ENCODE measurements around the gene GCM1. TPM values are rescaled to one million over a fixed set of nuclear protein-coding genes. Genes with fewer than 3 reads are reported as not detected.

GCM1 gene
- polyA plus RNA-seq, 1 donor = 0.20 TPM

DNA sequence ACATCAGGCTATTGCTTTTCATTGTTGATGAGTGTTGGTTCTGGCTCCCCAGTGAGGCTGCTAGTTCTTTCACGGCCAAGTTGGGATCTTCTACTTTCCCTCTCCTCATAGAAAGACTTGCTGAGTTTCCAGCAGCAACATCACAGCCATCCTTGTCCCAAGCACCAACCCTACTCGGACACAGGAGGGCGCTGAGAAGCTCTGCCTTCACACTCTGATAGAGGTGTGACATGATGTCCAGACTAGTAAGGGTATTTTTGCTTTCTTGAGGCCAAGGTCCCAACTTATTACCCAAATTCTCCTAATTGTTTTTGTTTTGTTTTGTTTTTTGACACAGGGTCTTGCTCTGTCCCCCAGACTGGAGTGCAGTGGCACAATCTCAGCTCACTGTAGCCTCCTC is 3.0 kb upstream of the GCM1 start:
- no peak for DNase-seq

DNA sequence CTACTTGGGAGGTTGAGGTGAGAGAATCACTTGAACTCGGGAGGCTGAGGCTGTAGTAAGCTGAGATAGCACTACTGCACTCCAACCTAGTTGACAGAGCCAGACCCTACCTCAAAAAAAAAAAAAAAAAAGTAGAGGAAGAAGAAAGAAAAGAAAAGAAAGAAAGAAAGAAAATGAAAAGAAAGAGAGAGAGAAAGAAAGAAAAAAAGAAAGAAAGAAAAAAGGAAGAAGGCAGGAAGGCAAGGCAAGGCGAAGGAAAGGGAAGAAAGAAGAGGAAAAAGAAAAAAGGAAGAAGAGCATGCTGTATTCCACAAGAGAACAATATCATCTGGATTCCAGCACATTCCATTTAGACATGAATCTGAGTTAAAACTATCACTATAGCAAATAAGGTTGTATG is 3.8 kb downstream of the GCM1 start:
- no peak for DNase-seq

GRCh38 chr6:53143710-53144109 is 4.9 kb downstream of the GCM1 start:
- DNase-seq = no peak

GRCh38 chr6:53142810-53143209 is 5.8 kb downstream of the GCM1 start:
- DNase-seq = no peak

- no peak for DNase-seq
Observed at GRCh38 chr6:53139841-53140413, 8.7 kb downstream of the GCM1 start.

- no peak for DNase-seq
Observed at GRCh38 chr6:53136000-53136609, 12.5 kb downstream of the GCM1 start.

- no peak for DNase-seq
Observed at GRCh38 chr6:53134601-53135235, 13.9 kb downstream of the GCM1 start.

DNA sequence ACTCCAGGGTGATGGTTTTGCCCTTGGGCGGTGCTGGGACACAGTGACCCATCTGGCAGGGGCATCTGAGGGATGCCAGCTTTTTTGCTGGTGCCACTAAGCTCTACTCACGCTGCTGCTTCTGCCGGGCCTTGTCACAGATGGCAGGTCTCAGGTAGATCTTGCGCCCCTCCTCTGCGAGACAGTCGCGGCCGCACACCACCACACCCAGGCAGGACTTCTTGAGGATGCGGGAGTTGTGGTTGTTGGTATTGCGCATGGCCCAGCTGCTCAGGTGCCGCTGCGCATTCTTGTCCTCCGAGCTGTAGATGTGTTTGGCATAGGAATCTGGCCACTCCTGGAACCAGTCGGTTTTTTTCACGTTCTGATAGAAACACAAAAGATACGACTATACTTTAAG is 14.7 kb downstream of the GCM1 start:
- DNase-seq = no peak

DNA sequence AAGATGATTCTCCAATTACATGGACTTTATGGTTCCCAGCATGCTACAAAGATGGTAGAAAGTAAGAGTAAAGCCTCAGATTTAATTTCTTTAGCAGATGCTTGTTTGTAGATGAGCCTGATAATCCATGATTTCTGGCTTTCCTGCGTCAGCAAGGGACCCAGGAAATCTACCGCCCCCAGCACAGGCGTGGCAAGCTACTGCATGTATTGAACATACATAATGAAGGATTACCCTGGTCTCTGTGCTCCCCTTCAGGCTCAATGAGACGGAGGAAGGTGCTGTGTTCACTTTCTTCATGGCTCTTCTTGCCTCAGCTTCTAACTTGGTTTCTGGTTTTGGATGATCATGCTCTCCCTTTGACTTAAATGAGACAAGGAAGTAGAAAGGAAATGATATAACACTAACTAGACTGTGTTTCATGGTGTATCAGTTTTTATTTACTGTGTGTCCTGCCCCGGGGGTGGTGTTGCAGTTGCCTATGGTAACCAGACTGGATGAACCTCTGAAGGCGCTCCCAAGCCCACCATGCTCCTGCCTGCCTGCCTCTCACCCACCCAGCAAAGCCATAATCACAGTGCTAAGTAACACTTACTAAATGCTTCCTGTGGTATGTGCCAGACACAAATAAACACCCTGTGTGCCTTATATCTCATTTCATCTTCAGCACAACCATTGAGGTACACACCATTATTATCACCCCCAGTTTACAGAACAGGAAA is 17.9 kb downstream of the GCM1 start:
- no peak for DNase-seq

GRCh38 chr6:53128842-53129241 is 19.8 kb downstream of the GCM1 start:
- no peak for DNase-seq

- DNase-seq = no peak
Observed at GRCh38 chr6:53125276-53125675, 23.4 kb downstream of the GCM1 start.

GRCh38 chr6:53124131-53124800 is 24.4 kb downstream of the GCM1 start:
- no peak for DNase-seq

DNA sequence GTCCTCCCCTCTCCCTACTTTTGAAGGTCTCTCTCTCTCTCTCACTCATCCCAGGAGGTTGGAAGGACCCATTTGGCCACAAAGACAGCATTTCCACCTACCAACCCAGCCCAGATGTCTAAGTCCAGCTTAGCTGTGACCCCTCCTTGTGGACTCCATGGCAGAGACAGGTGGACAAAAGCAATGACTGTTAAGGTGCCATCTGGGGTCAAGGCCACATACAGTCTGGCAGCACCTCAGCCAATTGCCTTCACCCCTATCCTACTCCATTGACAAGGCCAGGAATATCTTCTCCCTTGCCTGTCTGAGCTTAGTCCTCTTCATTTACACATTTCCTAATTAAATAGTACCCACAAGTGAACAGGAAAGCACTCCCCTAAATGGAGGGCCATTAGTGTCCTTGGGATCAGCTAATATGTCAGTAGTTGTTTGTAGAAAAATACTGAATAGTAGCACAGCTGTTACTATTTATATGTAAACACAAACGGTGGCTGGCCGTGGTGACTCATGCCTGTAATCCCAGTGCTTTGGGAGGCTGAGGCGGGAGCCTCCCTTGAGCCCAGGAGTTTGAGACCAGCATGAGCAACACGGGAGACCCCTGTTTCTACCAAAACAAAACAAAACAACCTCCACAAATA is 28.8 kb downstream of the GCM1 start:
- no peak for DNase-seq

- no peak for DNase-seq
Observed at GRCh38 chr6:53119349-53119748, 29.3 kb downstream of the GCM1 start.

DNA sequence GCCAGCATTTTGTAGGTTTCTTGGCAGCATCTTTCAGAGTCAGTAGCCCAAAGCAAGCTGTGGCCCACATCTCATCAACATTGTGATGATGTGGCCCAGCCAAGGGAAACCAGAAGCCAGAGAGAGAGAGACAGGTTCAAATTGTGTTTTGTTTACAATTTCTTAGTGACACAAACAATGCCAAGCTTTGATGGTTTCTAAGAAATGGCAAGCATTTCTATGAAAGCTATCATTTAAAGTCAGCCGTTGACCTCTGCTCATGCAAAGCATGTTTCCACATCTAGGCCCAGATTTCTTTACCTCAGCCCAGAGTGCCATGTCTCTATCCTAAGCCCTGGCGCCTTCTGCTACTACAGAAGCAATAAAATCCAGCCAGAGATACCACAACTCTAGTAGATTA is 32.9 kb downstream of the GCM1 start:
- no peak for DNase-seq

DNA sequence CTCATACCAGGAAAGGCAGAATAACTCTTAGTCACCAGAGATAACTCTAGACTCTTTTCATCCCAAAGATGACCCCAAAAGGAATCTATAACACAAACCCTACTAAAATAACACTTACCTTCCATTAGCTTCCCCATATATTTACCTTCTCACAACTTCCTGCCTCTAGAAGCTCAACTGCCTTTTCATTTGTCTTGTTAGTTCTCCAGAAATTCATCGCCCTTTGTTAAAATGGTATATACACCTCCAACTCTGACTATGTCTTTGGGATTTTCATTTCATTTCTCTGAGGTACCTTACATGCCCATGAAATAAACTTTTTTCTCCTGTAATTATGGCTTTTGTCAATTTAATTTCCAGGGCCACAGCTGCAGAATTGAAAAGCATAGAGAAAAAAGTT is 33.5 kb downstream of the GCM1 start:
- no peak for DNase-seq

DNA sequence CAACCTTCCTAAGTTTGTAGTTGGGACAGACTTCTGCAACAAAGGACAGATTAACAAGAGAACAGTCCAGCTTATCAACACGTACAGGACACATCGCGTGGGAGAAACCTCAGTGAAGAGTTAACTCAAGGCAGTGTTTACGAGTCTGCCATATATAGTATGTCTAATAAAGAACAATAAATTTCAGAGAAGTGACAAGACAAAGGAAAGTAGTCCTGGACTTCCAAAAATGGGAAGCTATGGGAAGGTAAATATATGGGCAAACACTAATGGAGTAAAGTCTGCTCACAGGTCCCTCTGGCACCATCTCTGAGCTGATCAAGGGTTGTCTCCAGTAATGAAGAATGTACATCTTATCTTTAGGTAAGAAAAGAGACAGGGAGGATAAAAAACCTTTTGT is 34.9 kb downstream of the GCM1 start:
- DNase-seq = no peak

DNA sequence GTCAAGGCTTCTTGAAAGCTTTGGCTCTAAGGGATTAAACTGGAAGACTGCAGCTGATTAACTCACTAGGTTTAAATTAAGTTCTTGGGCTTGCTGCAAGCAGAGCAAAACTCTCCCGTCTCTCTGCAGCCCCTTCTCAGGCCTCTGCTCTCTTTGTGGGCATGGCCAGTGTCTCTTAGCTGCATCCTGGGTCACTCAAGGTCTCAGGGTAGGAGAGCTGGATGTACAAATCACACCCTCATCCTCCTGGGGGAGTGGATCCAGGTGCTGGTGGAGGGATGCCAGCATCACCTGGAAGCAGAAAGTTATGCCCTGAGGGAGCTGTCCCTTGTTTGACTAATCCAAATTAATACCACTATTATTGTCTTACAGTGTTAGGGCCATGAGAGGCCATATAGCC is 35.8 kb downstream of the GCM1 start:
- DNase-seq = no peak

DNA sequence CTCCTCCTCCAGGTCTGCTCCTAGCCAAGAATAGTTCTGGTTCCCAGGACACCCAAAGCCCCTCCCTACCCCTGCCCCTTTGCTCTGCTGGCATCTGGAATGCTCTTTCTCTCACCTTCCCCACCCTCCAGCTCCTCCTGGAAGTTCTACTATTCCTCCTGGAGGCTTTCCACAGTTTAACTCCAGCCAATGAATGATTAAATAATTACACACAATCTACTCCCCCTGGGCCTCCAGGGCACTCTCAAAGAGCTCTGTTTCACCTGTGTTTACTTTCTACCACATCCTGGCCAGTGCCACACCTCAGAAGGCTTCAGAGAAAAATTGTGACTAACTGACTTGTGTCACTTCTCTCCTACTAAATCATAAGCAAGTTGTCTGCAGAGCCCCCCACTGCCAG is 36.2 kb downstream of the GCM1 start:
- peak; percentile 13 for DNase-seq

- DNase-seq = no peak
Observed at GRCh38 chr6:53111865-53112264, 36.8 kb downstream of the GCM1 start.

GRCh38 chr6:53109612-53110011 is 39.0 kb downstream of the GCM1 start:
- no peak for DNase-seq

- no peak for DNase-seq
Observed at GRCh38 chr6:53107091-53107490, 41.5 kb downstream of the GCM1 start.

Measured in left kidney (tissue), 2 donors.